GM12878 (cell line): ENCODE measurements around the gene SLC6A9. TPM values are rescaled to one million over a fixed set of nuclear protein-coding genes. Genes with fewer than 3 reads are reported as not detected.

Source experiments
- CHD4 ChIP-seq: fragments of 200-600 bp; sonication (generic); IDR thresholded peaks from 2 replicates; pipeline ENCODE4 v1.6.1; 2016; ENCODE audit warnings: mild to moderate bottlenecking
- CREB1 ChIP-seq: IDR thresholded peaks from 2 replicates; pipeline ENCODE4 v1.6.1; 2012; ENCODE audit warnings: low read depth, mild to moderate bottlenecking, inconsistent platforms
- E4F1 ChIP-seq: fragments of 450-650 bp; IDR thresholded peaks from 2 replicates; pipeline ENCODE4 v1.6.1; 2018; ENCODE audit warnings: borderline replicate concordance, mild to moderate bottlenecking; ENCODE audit not compliant: partially characterized antibody
- FOS ChIP-seq: IDR thresholded peaks from 3 replicates; pipeline ENCODE4 v1.6.1; 2011; ENCODE audit warnings: borderline replicate concordance; ENCODE audit not compliant: insufficient read length; ENCODE audit errors: extremely low read depth
- NR2C1 ChIP-seq: fragments of 450-650 bp; IDR thresholded peaks from 2 replicates; pipeline ENCODE4 v1.6.1; 2017; ENCODE audit warnings: antibody characterized with exemption, mild to moderate bottlenecking, moderate library complexity
- PRDM15 ChIP-seq: fragments of 450-650 bp; formaldehyde crosslinking; IDR thresholded peaks from 2 replicates; pipeline ENCODE4 v1.4.0; 2020; ENCODE audit warnings: mild to moderate bottlenecking, moderate library complexity
- RB1 ChIP-seq: fragments of 450-650 bp; formaldehyde crosslinking; IDR thresholded peaks from 2 replicates; pipeline ENCODE4 v1.6.1; 2017; ENCODE audit warnings: mild to moderate bottlenecking, borderline replicate concordance
- TBL1XR1 ChIP-seq: IDR thresholded peaks from 2 replicates; pipeline ENCODE4 v1.6.1; 2012; ENCODE audit warnings: low read depth, low read length, improper control_type of control experiment
- WRNIP1 ChIP-seq: IDR thresholded peaks from 2 replicates; pipeline ENCODE4 v1.6.1; 2011; ENCODE audit warnings: low read depth, low read length, improper control_type of control experiment, borderline replicate concordance
- YBX1 ChIP-seq: fragments of 450-650 bp; IDR thresholded peaks from 2 replicates; pipeline ENCODE4 v1.6.1; 2016; ENCODE audit warnings: antibody characterized with exemption
- ZNF622 ChIP-seq: fragments of 450-650 bp; IDR thresholded peaks from 2 replicates; pipeline ENCODE4 v1.6.1; 2017; ENCODE audit warnings: mild to moderate bottlenecking, inconsistent platforms
- polyA plus RNA-seq, 11 experiments: library from polyadenylated mRNA; depleted of rRNA in 4 of 11; unstranded in 6 of 11; stranded (reverse) in 5 of 11; fragments of >200 nt; fragmentation: Nextera tagmentation in 4 of 11; fragmentation: Illumina TruSeq in 1 of 11; extraction: Ambion mirVana in 4 of 11; extraction: Trizol in 1 of 11; gene quantifications; 1 replicate in 1 of 11; 2 replicates in 10 of 11; pipeline versions ENCODE4 v1.2.1 to v1.2.3, GENCODE V29; 2011 to 2016; ENCODE audit warnings: inconsistent platforms in 2 of 11, missing spikeins in 2 of 11, low read depth in 1 of 11
- total RNA-seq, 4 experiments: library from RNA; depleted of rRNA in 3 of 4; stranded (reverse); fragments of >200 nt in 3 of 4; fragmentation: Illumina TruSeq in 1 of 4; extraction: Trizol in 1 of 4; gene quantifications; 2 replicates each; pipeline versions ENCODE4 v1.2.1 to v1.2.3, GENCODE V29; 2013 to 2021
- TF ChIP-seq, protein P1 (sequence below): fragments of 450-650 bp; IDR thresholded peaks from 2 replicates; pipeline ENCODE4 v1.6.1; 2017; ENCODE audit warnings: mild to moderate bottlenecking, moderate library complexity

Gene SLC6A9
- total and polyA plus RNA-seq, 10 of the 15 experiments (the other 5 are each of a cell fraction or from before 2014, with no cell fraction given), result 0.02 to 2.0 (median 0.63) TPM

- TF ChIP-seq, protein P1, sequence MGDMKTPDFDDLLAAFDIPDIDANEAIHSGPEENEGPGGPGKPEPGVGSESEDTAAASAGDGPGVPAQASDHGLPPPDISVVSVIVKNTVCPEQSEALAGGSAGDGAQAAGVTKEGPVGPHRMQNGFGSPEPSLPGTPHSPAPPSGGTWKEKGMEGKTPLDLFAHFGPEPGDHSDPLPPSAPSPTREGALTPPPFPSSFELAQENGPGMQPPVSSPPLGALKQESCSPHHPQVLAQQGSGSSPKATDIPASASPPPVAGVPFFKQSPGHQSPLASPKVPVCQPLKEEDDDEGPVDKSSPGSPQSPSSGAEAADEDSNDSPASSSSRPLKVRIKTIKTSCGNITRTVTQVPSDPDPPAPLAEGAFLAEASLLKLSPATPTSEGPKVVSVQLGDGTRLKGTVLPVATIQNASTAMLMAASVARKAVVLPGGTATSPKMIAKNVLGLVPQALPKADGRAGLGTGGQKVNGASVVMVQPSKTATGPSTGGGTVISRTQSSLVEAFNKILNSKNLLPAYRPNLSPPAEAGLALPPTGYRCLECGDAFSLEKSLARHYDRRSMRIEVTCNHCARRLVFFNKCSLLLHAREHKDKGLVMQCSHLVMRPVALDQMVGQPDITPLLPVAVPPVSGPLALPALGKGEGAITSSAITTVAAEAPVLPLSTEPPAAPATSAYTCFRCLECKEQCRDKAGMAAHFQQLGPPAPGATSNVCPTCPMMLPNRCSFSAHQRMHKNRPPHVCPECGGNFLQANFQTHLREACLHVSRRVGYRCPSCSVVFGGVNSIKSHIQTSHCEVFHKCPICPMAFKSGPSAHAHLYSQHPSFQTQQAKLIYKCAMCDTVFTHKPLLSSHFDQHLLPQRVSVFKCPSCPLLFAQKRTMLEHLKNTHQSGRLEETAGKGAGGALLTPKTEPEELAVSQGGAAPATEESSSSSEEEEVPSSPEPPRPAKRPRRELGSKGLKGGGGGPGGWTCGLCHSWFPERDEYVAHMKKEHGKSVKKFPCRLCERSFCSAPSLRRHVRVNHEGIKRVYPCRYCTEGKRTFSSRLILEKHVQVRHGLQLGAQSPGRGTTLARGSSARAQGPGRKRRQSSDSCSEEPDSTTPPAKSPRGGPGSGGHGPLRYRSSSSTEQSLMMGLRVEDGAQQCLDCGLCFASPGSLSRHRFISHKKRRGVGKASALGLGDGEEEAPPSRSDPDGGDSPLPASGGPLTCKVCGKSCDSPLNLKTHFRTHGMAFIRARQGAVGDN, result no peak
- TF ChIP-seq CHD4, result no peak
- TF ChIP-seq CREB1, result no peak
- TF ChIP-seq YBX1, result no peak
- TF ChIP-seq WRNIP1, result no peak
- TF ChIP-seq RB1, result no peak
- no peak for TF ChIP-seq FOS
- TF ChIP-seq PRDM15 (CRISPR knock-in tag), result no peak
- no peak for TF ChIP-seq E4F1
- no peak for TF ChIP-seq TBL1XR1
- no peak for TF ChIP-seq NR2C1
- no peak for TF ChIP-seq ZNF622
These were observed 49.6 kb downstream of the SLC6A9 start (continued) for GRCh38 chr1:43981636-43982035.
